Cardiac fibroblast (primary cell): Measurements from ENCODE around the gene IL5.

Source experiments
- DNase-seq, 2 donors: peaks; one replicate each; pipeline versions ENCODE4 v3.0.0 to v3.0.0-alpha.2; 2010; ENCODE audit warnings: low read depth in 2 of 2
- H3K4me3 ChIP-seq, 2 donors: replicated peaks in 1 of 2; 1 replicate in 1 of 2; 2 replicates in 1 of 2; pipeline ENCODE4 v1.5.1; 2011; ENCODE audit warnings: low read depth in 2 of 2, low read length in 2 of 2, mild to moderate bottlenecking in 2 of 2, moderate library complexity in 1 of 2
- CTCF ChIP-seq: IDR thresholded peaks from one replicate; pipeline ENCODE4 v1.5.1; 2011; ENCODE audit warnings: low read depth, mild to moderate bottlenecking, low read length, inconsistent platforms

Gene IL5

GRCh38 chr5:132510076-132510475 is 33.2 kb downstream of the IL5 start:
- H3K4me3 ChIP-seq = no peak overlapping the region
- DNase-seq = peak; percentile 78 to 87
- TF ChIP-seq CTCF = no peak

- no peak overlapping the region for H3K4me3 ChIP-seq
- TF ChIP-seq CTCF = peak; percentile 73
- DNase-seq = peak; percentile 85 to 94
These were observed 37.1 kb downstream of the IL5 start for GRCh38 chr5:132506094-132506692.

- no peak for DNase-seq
- no peak overlapping the region for H3K4me3 ChIP-seq
- TF ChIP-seq CTCF = no peak
These were observed 37.7 kb downstream of the IL5 start for GRCh38 chr5:132505641-132506040.

- no peak overlapping the region for H3K4me3 ChIP-seq
- no peak for TF ChIP-seq CTCF
- no peak for DNase-seq
These were observed 38.6 kb downstream of the IL5 start for GRCh38 chr5:132504746-132505145.

GRCh38 chr5:132503244-132503643 is 40.1 kb downstream of the IL5 start:
- TF ChIP-seq CTCF = no peak
- H3K4me3 ChIP-seq = no peak overlapping the region
- no peak for DNase-seq

- TF ChIP-seq CTCF = no peak
- H3K4me3 ChIP-seq = no peak overlapping the region
- peak in 1 of 2 donors; percentile 48 for DNase-seq
These were observed 41.1 kb downstream of the IL5 start for GRCh38 chr5:132501961-132502931.
